ENCODE results near the gene VPS35L. TPM values are rescaled to one million over a fixed set of nuclear protein-coding genes. Genes with fewer than 3 reads are reported as not detected.

The VPS35L gene
- total RNA-seq, 1 donor from 2014 or later = 60.0 TPM

DNA sequence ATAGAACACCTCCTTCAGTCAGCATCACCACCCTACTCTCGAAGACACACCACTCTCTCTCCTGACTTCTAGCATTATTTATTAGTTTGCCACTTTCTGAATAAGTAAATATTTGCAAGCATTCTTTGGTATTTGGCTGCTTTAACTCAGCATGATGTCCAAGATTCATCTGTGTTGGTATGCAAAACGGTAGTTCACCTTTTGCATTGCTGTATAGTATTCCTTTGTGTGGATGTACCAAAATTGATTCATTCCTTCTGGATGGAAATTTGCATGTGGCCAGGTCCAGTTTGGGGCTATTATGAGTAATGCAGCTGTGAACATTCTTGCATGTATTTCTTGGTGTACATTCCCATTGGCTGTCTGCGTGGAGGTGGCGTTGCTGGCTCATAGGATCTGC is 129.7 kb downstream of the VPS35L start:
- peaks cover 38% of the 10 kb centered on the region for H3K36me3 Mint-ChIP-seq (ENCODE audit: low read depth, unreplicated experiment)
- TF ChIP-seq CTCF (IDR thresholded peaks at IDR 0.05; ENCODE audit: unreplicated experiment) = no peak
- peak overlapping the region; percentile 71 for H3K4me3 Mint-ChIP-seq (ENCODE audit: unreplicated experiment)
- DNase-seq (ENCODE audit: low spot score) = no peak
- peaks cover 6% of the 10 kb centered on the region for H3K4me1 Mint-ChIP-seq (ENCODE audit: unreplicated experiment)
- no peaks in the 10 kb centered on the region for H3K27me3 Mint-ChIP-seq (ENCODE audit: unreplicated experiment)
- no peaks in the 10 kb centered on the region for H3K9me3 Mint-ChIP-seq (ENCODE audit: unreplicated experiment)
- H3K27ac Mint-ChIP-seq (ENCODE audit: unreplicated experiment) = no peak overlapping the region

GRCh38 chr16:19687279-19687678 is 131.8 kb downstream of the VPS35L start:
- H3K4me3 Mint-ChIP-seq (ENCODE audit: unreplicated experiment) = no peak overlapping the region
- peaks cover 42% of the 10 kb centered on the region for H3K36me3 Mint-ChIP-seq (ENCODE audit: low read depth, unreplicated experiment)
- H3K4me1 Mint-ChIP-seq (ENCODE audit: unreplicated experiment) = peaks cover 17% of the 10 kb centered on the region
- no peaks in the 10 kb centered on the region for H3K27me3 Mint-ChIP-seq (ENCODE audit: unreplicated experiment)
- no peak for TF ChIP-seq CTCF (IDR thresholded peaks at IDR 0.05; ENCODE audit: unreplicated experiment)
- no peaks in the 10 kb centered on the region for H3K9me3 Mint-ChIP-seq (ENCODE audit: unreplicated experiment)
- no peak for DNase-seq (ENCODE audit: low spot score)
- H3K27ac Mint-ChIP-seq (ENCODE audit: unreplicated experiment) = no peak overlapping the region

DNA sequence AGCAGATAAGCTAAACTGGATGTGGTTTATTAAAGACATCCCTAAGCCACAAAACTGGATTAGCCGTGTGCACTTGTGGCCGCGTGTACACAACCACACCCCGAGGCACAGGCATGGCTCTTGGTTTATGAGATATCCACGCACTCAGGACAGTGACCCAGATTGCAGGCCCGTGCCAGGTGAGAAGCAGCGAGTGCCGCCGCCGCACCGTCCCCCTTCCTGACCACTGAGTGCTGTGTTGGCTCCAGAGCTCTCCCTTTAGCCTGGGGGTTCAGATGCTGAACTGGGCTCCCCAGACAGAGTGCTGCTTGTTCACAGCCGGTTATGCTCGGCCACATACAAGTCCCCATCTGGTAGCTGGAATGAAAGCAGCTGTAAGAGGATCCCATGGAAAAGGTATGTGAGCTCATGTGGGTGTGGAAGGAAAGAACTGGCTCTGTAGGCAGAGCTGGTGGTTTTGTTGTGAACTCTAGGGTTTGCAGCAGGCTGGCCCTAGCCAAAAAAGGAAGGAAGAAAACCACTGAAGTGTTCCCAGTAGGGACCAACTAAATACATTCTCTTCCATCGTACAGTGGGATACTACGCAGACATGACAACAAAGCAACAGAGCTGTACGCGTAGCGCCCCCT is 133.0 kb downstream of the VPS35L start:
- no peak overlapping the region for H3K4me3 Mint-ChIP-seq (ENCODE audit: unreplicated experiment)
- no peaks in the 10 kb centered on the region for H3K27me3 Mint-ChIP-seq (ENCODE audit: unreplicated experiment)
- H3K27ac Mint-ChIP-seq (ENCODE audit: unreplicated experiment) = no peak overlapping the region
- H3K4me1 Mint-ChIP-seq (ENCODE audit: unreplicated experiment) = peaks cover 17% of the 10 kb centered on the region
- H3K36me3 Mint-ChIP-seq (ENCODE audit: low read depth, unreplicated experiment) = peaks cover 34% of the 10 kb centered on the region
- H3K9me3 Mint-ChIP-seq (ENCODE audit: unreplicated experiment) = no peaks in the 10 kb centered on the region
- no peak for TF ChIP-seq CTCF (IDR thresholded peaks at IDR 0.05; ENCODE audit: unreplicated experiment)
- no peak for DNase-seq (ENCODE audit: low spot score)

DNA sequence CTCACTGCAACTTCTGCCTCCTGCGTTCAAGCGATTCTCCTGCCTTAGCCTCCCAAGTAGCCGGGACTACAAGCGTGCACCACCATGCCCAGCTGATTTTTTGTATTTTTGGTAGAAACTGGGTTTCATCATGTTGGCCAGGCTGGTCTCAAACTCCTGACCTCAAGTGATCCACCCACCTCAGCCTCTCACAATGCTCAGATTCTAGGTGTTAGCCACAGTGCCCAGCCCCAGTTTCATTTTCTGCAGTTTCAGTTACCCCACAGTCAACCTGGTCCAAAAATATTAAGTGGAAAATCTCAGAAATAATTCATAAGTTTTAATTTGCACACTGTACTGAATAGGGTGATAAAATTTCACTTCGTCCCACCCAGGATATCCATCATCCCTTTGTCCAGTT is 133.8 kb downstream of the VPS35L start:
- Mint-ChIP-seq H3K4me1 (ENCODE audit: unreplicated experiment) (peaks cover 17% of the 10 kb centered on the region), H3K27ac (ENCODE audit: unreplicated experiment) (no peak overlapping the region), H3K27me3 (ENCODE audit: unreplicated experiment) (no peaks in the 10 kb centered on the region), H3K4me3 (ENCODE audit: unreplicated experiment) (no peak overlapping the region), H3K36me3 (ENCODE audit: low read depth, unreplicated experiment) (peaks cover 31% of the 10 kb centered on the region), H3K9me3 (ENCODE audit: unreplicated experiment) (no peaks in the 10 kb centered on the region)
- no peak for DNase-seq (ENCODE audit: low spot score)
- no peak for TF ChIP-seq CTCF (IDR thresholded peaks at IDR 0.05; ENCODE audit: unreplicated experiment)

GRCh38 chr16:19690196-19690595 is 134.7 kb downstream of the VPS35L start:
- no peak for TF ChIP-seq CTCF (IDR thresholded peaks at IDR 0.05; ENCODE audit: unreplicated experiment)
- peaks cover 17% of the 10 kb centered on the region for H3K4me1 Mint-ChIP-seq (ENCODE audit: unreplicated experiment)
- no peaks in the 10 kb centered on the region for H3K27me3 Mint-ChIP-seq (ENCODE audit: unreplicated experiment)
- DNase-seq (ENCODE audit: low spot score) = no peak
- H3K36me3 Mint-ChIP-seq (ENCODE audit: low read depth, unreplicated experiment) = peaks cover 22% of the 10 kb centered on the region
- H3K9me3 Mint-ChIP-seq (ENCODE audit: unreplicated experiment) = no peaks in the 10 kb centered on the region
- no peak overlapping the region for H3K4me3 Mint-ChIP-seq (ENCODE audit: unreplicated experiment)
- H3K27ac Mint-ChIP-seq (ENCODE audit: unreplicated experiment) = no peak overlapping the region

All from endothelial cell (in vitro differentiated cells).